Measurements from ENCODE around the gene VPS33B. TPM values are rescaled to one million over a fixed set of nuclear protein-coding genes. Genes with fewer than 3 reads are reported as not detected.

The VPS33B gene
- total RNA-seq, 1 experiment from 2014 or later = 8.6 TPM

DNA sequence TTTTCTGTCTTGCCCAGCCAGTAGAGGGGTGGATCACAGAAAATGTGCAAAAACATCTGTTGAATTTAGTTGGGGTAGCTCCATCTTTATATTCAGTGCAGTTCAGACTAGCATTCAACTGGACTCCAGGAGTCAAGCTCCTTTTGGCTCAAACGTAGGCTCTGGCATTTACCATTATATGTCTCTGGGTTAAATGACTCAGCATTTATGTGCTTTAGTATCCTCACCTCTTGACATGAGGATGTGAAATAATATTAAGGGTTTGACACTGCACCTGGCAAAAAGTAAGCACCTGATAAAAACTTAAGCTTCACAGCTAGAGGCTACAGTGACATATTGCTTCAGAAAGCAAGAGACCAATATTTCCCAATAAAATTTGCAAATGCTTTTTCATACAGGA is 42.8 kb downstream of the VPS33B start:
- no peak overlapping the region for H3K4me3 ChIP-seq
- H3K27ac ChIP-seq = no peak overlapping the region
- H3K36me3 ChIP-seq = peaks cover 92% of the 10 kb centered on the region
- H3K9me3 ChIP-seq (replicated peaks) = no peaks in the 10 kb centered on the region
- no peaks in the 10 kb centered on the region for H3K4me1 ChIP-seq
- no peak for DNase-seq
- H3K27me3 ChIP-seq = no peaks in the 10 kb centered on the region

DNA sequence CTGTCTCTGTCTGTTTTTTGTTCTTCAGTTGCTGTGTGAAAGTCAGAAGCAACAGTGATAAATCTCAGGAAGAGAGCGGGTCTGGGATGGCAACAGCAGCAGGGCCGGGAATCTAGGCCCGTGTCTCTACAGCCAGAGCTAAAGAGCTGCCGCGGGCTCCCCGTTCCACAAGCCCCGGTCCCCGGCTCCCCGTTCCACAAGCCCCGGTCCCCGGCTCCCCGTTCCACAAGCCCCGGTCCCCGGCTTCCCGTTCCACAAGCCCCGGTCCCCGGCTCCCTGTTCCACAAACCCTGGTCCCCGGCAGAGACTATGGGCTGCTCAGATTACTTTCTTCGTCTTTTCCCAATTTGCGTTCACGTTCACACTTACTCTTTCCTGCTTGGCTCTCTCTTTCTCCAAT is 48.2 kb downstream of the VPS33B start:
- no peaks in the 10 kb centered on the region for H3K27me3 ChIP-seq
- H3K4me1 ChIP-seq = no peaks in the 10 kb centered on the region
- DNase-seq = no peak
- no peak overlapping the region for H3K27ac ChIP-seq
- H3K9me3 ChIP-seq (replicated peaks) = no peaks in the 10 kb centered on the region
- no peak overlapping the region for H3K4me3 ChIP-seq
- H3K36me3 ChIP-seq = peaks cover 78% of the 10 kb centered on the region

DNA sequence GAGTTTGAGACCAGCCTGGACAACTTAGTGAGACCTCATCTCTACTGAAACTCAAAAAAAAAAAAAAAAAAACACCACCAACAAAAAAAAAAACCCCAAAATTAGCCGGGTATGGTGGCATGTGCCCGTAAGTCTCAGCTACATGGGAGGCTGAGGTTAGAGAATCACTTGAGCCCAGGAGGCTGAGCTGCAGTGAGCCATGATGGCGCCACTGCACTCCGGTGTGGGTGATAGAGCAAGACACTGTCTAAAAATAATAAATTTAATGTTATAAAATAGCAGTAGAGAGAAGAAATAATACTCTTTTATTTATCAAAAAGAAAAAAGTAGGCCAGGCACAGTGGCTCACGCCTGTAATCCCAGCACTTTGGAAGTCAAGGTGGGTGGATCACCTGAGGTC is 50.3 kb downstream of the VPS33B start:
- H3K9me3 ChIP-seq (replicated peaks) = no peaks in the 10 kb centered on the region
- no peaks in the 10 kb centered on the region for H3K27me3 ChIP-seq
- no peaks in the 10 kb centered on the region for H3K4me1 ChIP-seq
- H3K4me3 ChIP-seq = no peak overlapping the region
- H3K27ac ChIP-seq = no peak overlapping the region
- peaks cover 82% of the 10 kb centered on the region for H3K36me3 ChIP-seq
- DNase-seq = no peak

DNA sequence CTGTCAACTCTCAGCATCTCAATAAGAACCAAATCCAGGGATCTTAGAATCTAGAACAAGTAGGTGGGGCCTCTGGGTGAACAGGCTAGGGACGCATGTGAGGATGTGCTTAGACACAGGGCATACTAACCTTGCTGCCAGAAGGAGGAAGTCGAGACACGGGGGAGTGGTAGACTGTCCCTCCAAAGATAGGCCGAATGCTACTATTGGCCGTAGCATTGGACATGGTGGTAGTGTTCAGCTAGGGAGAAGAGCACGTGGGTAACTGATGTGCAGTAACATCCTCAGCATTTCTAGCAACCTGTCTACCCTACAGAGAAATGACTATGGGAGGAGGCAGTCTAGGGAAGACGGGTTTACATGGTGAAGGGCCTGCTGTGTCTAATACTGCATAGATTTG is 52.1 kb downstream of the VPS33B start:
- no peaks in the 10 kb centered on the region for H3K27me3 ChIP-seq
- H3K4me3 ChIP-seq = no peak overlapping the region
- no peak for DNase-seq
- H3K36me3 ChIP-seq = peaks cover 82% of the 10 kb centered on the region
- H3K27ac ChIP-seq = no peak overlapping the region
- H3K9me3 ChIP-seq (replicated peaks) = no peaks in the 10 kb centered on the region
- H3K4me1 ChIP-seq = no peaks in the 10 kb centered on the region

DNA sequence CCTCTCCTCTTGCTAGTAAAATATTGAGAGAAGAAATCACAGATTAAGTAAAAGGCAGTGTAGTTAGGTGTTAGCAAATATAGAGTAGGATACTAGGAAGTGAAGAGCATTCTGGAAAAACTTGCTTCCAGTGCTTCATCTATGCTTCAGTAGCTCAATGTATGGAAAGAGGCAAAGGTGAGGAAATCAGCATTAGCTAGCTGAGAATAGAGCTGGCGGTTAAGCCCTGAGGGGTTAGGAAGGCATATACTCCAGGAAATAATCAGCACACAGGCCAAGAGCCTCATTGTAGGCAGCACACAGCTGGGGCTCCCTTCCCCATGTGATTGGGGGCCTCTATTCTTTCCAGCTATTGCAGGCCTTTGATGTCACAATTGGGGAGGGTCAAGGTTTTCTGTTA is 54.0 kb downstream of the VPS33B start:
- H3K36me3 ChIP-seq = peaks cover 80% of the 10 kb centered on the region
- no peak for DNase-seq
- H3K27me3 ChIP-seq = no peaks in the 10 kb centered on the region
- H3K4me3 ChIP-seq = no peak overlapping the region
- no peak overlapping the region for H3K27ac ChIP-seq
- H3K4me1 ChIP-seq = no peaks in the 10 kb centered on the region
- no peaks in the 10 kb centered on the region for H3K9me3 ChIP-seq (replicated peaks)

DNA sequence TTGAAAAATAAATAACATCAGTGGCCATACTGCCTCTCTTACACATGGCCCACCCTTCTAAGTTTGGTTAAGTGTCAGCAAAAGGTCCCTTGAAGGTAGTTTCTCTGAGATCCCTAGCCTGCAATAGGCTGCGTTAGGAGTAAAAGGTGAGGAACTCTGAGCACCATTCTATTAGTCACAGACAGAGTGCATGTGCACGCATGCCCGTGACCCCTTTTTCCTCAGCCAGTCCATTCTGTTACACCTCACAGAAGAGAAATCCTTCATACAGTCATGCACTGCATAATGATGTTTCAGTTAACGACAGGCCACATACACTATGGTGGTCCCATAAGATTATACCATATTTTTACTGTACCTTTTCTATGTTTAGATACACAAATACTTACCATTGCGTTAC is 55.2 kb downstream of the VPS33B start:
- no peak overlapping the region for H3K27ac ChIP-seq
- no peak for DNase-seq
- no peaks in the 10 kb centered on the region for H3K27me3 ChIP-seq
- H3K4me1 ChIP-seq = no peaks in the 10 kb centered on the region
- peaks cover 83% of the 10 kb centered on the region for H3K36me3 ChIP-seq
- no peaks in the 10 kb centered on the region for H3K9me3 ChIP-seq (replicated peaks)
- no peak overlapping the region for H3K4me3 ChIP-seq

DNA sequence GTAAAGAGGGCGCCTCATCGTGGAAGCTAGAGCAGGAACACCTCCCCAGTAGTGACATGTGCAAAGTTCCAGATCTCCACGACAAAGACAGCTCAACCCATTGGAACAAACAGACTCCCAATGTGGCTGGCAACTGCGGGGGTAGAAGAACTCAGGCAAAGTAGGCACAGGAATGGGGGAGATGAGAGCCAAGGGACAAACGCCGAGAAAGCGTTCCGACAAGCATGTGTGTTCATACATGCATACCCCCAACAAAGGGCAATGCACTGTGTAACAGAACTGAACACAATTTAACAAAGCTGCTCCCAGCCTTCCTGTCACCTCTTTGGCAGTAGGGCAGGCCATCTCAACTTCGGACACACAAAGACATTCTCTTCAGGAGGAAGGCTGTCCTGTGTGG is 56.1 kb downstream of the VPS33B start:
- Histone ChIP-seq H3K4me3 (no peak overlapping the region), H3K36me3 (peaks cover 82% of the 10 kb centered on the region), H3K27ac (no peak overlapping the region), H3K27me3 (no peaks in the 10 kb centered on the region), H3K9me3 (replicated peaks) (no peaks in the 10 kb centered on the region), H3K4me1 (no peaks in the 10 kb centered on the region)
- DNase-seq = no peak

DNA sequence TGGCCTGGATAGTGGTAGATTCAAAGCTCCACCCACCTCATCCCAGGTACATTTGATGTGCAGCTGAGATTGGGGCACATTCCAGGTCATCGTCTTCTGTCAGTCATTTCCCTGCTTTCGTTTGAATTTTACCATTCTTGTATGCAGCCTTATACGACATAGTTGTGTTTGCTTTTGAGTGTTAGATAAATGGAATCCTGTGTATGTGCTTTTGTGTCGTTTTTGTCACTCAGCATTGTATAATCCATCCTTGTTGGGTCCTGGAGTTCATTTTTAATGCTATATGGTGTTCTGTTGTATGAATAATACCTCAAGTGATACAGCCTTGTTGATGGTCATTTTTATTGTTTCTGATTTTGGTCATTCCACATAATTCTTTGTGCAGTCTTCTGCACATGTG is 60.4 kb downstream of the VPS33B start:
- Histone ChIP-seq H3K4me3 (no peak overlapping the region), H3K36me3 (peaks cover 42% of the 10 kb centered on the region), H3K9me3 (replicated peaks) (no peaks in the 10 kb centered on the region), H3K27ac (no peak overlapping the region), H3K27me3 (no peaks in the 10 kb centered on the region), H3K4me1 (peaks cover 22% of the 10 kb centered on the region)
- DNase-seq = no peak

DNA sequence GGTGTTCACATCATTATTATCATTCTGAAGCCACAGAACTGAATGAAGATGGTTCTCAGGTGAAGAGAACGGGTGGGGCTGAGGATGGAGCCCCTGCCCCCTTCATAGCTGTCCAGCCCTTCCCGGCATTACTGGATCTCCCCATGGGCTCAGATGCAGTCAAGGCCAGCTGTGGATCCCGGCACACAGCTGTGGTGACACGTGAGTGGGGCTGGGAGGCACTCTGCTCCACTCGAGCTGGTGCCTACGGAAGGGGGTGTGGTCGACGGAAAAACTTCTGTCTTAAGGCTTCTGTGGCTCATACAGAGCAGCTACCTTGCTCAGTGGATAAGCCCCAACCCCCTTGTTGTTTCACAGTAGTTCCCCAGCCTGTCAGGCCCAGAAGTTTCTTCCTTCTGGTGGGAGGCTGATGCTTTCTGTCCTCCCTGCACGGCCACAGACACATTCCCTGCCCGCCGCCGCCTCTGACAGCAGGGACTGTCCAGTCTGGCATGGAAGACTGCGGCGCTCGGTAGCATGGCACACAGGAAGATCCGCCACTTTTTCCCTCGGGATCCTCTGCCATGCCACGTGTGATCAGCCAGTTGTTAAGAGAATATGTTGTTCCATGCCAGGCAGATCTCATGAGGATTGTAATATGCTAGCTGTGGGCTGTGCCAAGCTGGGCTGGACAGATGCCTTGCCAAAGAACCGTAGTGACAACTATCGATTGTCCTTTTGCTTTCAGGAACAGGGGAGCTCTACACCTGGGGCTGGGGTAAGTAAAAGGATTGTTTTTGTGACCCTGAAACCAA is 61.9 kb downstream of the VPS33B start:
- peaks cover 22% of the 10 kb centered on the region for H3K4me1 ChIP-seq
- peaks cover 26% of the 10 kb centered on the region for H3K36me3 ChIP-seq
- H3K4me3 ChIP-seq = no peak overlapping the region
- DNase-seq = peak in 1 of 2 experiments; percentile 32
- no peaks in the 10 kb centered on the region for H3K27me3 ChIP-seq
- peak overlapping the region; percentile 81 for H3K27ac ChIP-seq
- H3K9me3 ChIP-seq (replicated peaks) = no peaks in the 10 kb centered on the region

DNA sequence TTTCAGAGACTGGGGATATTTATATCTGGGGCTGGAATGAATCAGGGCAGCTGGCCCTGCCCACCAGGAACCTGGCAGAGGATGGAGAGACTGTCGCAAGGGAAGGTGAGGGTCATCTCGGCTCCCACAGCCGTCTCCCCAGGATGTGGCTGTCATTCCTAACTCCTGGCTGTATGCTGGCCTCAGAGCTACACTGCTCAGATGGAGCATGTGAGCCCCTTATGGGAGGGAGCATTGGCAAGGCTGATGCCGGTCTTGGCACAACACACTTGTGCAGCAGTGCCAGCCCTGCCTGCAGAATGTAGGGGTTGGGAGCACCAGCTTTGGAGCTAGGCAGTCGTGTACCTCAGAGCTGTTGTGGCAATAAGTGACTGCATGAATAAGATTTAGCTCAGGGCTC is 62.5 kb downstream of the VPS33B start:
- H3K27me3 ChIP-seq = no peaks in the 10 kb centered on the region
- peak overlapping the region; percentile 81 for H3K27ac ChIP-seq
- no peak overlapping the region for H3K4me3 ChIP-seq
- peaks cover 22% of the 10 kb centered on the region for H3K4me1 ChIP-seq
- no peaks in the 10 kb centered on the region for H3K9me3 ChIP-seq (replicated peaks)
- no peak for DNase-seq
- H3K36me3 ChIP-seq = peaks cover 20% of the 10 kb centered on the region

DNA sequence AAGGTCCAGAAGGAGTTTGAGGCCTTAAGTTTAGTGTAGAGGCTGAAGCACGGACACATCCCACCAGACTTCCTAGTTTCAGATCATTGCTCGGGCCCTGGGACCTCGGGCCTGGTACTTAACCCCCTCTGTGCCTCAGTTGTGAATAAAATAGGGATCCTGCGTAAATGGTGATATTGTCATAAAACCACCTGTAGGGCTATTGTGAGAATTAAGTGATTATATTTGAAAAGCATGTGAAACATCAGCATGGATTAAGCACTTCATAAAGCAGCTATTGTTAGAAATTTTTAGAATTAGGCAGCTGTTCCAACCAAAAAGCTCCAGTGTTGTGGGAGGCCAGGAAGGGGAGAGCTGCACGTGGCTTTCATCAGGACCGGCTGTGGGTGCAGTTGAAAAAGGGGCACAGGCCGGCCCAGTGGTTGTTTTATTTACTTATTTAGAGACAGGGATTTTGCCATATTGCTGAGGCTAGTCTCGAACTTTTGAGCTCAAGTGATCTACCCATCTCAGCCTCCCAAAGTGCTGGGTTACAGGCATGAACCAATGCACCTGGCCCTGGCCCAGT is 63.3 kb downstream of the VPS33B start:
- Histone ChIP-seq H3K9me3 (replicated peaks) (no peaks in the 10 kb centered on the region), H3K4me1 (peaks cover 22% of the 10 kb centered on the region), H3K36me3 (peaks cover 13% of the 10 kb centered on the region), H3K27me3 (no peaks in the 10 kb centered on the region), H3K27ac (peak overlapping the region; percentile 81), H3K4me3 (no peak overlapping the region)
- DNase-seq = peak; percentile 70 to 82

DNA sequence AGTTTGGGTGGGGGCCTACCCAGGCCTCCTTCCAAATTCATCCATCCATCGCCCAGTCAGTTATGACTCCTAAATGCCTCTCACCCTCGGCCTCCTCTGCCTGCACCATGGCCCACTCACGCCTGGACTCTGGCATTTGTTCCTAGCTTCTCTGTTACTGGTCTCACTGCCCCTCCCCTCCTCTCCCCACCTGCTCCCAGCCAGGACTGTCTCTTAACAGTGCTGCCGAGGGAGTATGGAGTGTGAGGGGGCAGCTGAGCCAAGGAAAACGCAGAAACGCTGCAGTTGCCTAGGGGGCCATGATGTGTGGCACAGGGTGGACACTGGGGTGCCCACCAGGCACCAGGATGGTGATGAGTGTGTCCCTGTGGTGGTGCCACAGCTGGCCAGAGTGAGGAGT is 64.6 kb downstream of the VPS33B start:
- H3K4me1 ChIP-seq = peaks cover 22% of the 10 kb centered on the region
- no peaks in the 10 kb centered on the region for H3K27me3 ChIP-seq
- DNase-seq = peak in 1 of 2 experiments; percentile 31
- H3K36me3 ChIP-seq = peaks cover 16% of the 10 kb centered on the region
- 0 out of 2 replicates have a peak overlapping the region, but pooled peaks have one; percentile 81 for H3K27ac ChIP-seq
- no peaks in the 10 kb centered on the region for H3K9me3 ChIP-seq (replicated peaks)
- H3K4me3 ChIP-seq = no peak overlapping the region

DNA sequence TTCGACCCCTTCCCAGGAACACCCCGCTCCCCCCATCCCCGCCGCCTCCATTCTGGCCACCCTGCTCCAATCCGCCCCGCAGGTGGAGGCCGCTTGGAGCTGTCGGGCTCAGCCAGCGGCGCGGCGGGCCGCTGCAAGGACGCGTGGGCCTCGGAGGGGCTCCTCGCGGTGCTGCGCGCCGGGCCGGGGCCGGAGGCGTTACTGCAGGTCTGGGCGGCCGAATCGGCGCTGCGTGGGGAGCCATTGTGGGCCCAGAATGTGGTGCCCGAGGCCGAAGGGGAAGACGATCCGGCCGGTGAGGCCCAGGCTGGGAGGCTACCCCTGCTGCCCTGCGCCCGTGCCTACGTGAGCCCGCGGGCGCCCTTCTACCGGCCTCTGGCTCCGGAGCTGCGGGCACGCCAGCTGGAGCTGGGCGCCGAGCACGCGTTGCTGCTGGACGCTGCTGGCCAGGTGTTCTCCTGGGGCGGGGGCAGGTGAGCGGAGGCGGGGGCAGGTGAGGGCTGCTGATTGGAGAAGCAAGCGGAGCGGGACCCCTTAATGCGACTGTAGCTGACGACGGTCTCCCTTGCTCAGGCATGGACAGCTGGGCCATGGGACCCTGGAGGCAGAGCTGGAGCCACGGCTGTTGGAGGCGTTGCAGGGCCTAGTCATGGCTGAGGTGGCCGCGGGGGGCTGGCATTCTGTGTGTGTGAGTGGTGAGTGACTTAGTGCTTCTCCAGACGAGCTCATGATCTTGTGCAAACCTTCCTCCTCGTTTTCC is 65.2 kb downstream of the VPS33B start:
- H3K27me3 ChIP-seq = no peaks in the 10 kb centered on the region
- H3K9me3 ChIP-seq (replicated peaks) = no peaks in the 10 kb centered on the region
- peaks cover 22% of the 10 kb centered on the region for H3K4me1 ChIP-seq
- H3K4me3 ChIP-seq = no peak overlapping the region
- H3K36me3 ChIP-seq = peaks cover 17% of the 10 kb centered on the region
- no peak for DNase-seq
- no peak overlapping the region for H3K27ac ChIP-seq

DNA sequence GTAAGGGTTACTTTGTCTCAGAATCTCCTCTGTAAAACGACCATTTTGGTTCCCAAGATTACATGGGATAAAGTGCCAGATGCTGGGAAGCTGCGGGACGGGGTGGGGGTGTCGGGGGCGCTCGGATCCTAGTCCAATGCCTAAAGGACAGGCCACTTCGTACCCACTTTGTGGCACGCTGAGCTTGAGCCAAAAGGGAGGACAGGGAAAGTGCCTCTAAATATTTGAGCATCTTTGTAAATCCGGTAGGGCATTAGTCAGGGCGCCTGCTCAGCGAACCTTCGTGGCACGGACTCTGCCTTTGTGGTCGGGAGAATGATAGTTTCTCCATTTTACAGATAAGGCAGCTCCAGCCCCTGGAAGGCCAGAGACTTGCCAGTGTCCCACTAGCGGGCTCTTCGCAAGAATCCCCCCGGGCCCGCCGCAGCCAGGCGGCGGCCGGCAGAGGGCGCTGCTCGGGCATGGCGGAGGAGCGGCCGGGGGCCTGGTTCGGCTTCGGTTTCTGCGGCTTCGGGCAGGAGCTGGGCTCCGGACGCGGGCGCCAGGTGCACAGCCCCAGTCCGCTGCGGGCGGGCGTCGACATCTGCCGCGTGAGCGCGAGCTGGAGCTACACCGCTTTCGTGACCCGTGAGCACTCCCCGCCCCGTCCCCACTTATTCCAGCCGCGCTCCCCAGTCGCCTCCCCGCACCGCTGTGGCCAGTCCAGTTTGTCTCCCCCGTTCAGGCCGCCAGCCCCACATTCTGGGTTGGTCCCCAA is 65.9 kb downstream of the VPS33B start:
- Histone ChIP-seq H3K9me3 (replicated peaks) (no peaks in the 10 kb centered on the region), H3K36me3 (peaks cover 24% of the 10 kb centered on the region), H3K27ac (no peak overlapping the region), H3K27me3 (no peaks in the 10 kb centered on the region), H3K4me3 (no peak overlapping the region), H3K4me1 (peaks cover 22% of the 10 kb centered on the region)
- no peak for DNase-seq

All from SJCRH30 (cell line).